ENCODE data around the gene PRKAG2.

GRCh38 chr7:151676759-151677158 lies 200.2 kb downstream of the PRKAG2 start:
- no peak for TF ChIP-seq EZH2 (IDR thresholded peaks at IDR 0.05; ENCODE audit: low read length, unreplicated experiment)
- TF ChIP-seq CTCF (conservative IDR thresholded peaks at IDR 0.05; ENCODE audit: low read depth, low read length), result no peak
- TF ChIP-seq EZH2phosphoT487 (IDR thresholded peaks at IDR 0.05; ENCODE audit: borderline replicate concordance, low read length), result no peak

Measured in PC-3 (cell line).